Neural progenitor cell (in vitro differentiated cells): ENCODE data around the gene ARL3.

Source experiments
- CTCF ChIP-seq: fragments of 200-600 bp; sonication (generic); IDR thresholded peaks from 2 replicates; pipeline ENCODE4 v1.5.1; 2017; ENCODE audit warnings: antibody characterized with exemption, mild to moderate bottlenecking
- EZH2 ChIP-seq: fragments of 200-600 bp; sonication (generic); IDR thresholded peaks from 2 replicates; pipeline ENCODE4 v1.6.1; 2017; ENCODE audit warnings: antibody characterized with exemption, mild to moderate bottlenecking, moderate library complexity
- EZH2phosphoT487 ChIP-seq: fragments of 200-600 bp; sonication (generic); IDR thresholded peaks from 2 replicates; pipeline ENCODE4 v1.6.1; 2017; ENCODE audit warnings: antibody characterized with exemption

GRCh38 chr10:102712089-102712488 lies 2.1 kb downstream of the ARL3 start:
- TF ChIP-seq EZH2 (no peak), CTCF (no peak), EZH2phosphoT487 (no peak)
